K562 (cell line): Measurements from ENCODE around the gene PHETA1. TPM values are rescaled to one million over a fixed set of nuclear protein-coding genes. Genes with fewer than 3 reads are reported as not detected.

ENCODE experiments used
- BACH1 ChIP-seq: fragments of 200-800 bp; sonication (Bioruptor generic); IDR thresholded peaks from 2 replicates; pipeline ENCODE4 v1.6.1; 2016; ENCODE audit warnings: missing genetic modification characterization, missing compliant biosample characterization
- FOXA3 ChIP-seq, 2 experiments: fragments of 450-650 bp in 1 of 2; sonication (generic) in 1 of 2; formaldehyde crosslinking; IDR thresholded peaks in 1 of 2; conservative IDR thresholded peaks in 1 of 2; 2 replicates each; pipeline versions ENCODE4 v1.4.0 to v1.8.0; 2020 to 2022; ENCODE audit warnings: mild to moderate bottlenecking in 2 of 2, missing genetic modification reagents in 1 of 2
- FOXK2 ChIP-seq, 2 experiments: fragments of 450-650 bp; IDR thresholded peaks in 1 of 2; conservative IDR thresholded peaks in 1 of 2; 2 replicates each; pipeline ENCODE4 v1.6.1; 2016; ENCODE audit warnings: low read depth in 2 of 2, mild to moderate bottlenecking in 1 of 2
- FOXP1 ChIP-seq: sonication (generic); formaldehyde crosslinking; IDR thresholded peaks from 2 replicates; pipeline ENCODE4 v1.8.0; 2022; ENCODE audit warnings: mild to moderate bottlenecking, missing genetic modification reagents
- HDAC3 ChIP-seq: fragments of 450-650 bp; IDR thresholded peaks from 2 replicates; pipeline ENCODE4 v1.6.1; 2018; ENCODE audit warnings: borderline replicate concordance, mild to moderate bottlenecking, moderate library complexity; ENCODE audit not compliant: partially characterized antibody
- MXI1 ChIP-seq: IDR thresholded peaks from 2 replicates; pipeline ENCODE4 v1.6.1; 2011; ENCODE audit warnings: low read depth, mild to moderate bottlenecking, improper control_type of control experiment, low read length
- NCOA1 ChIP-seq: fragments of 450-650 bp; IDR thresholded peaks from 2 replicates; pipeline ENCODE4 v1.6.1; 2016; ENCODE audit warnings: low read depth
- POLR2AphosphoS5 ChIP-seq: IDR thresholded peaks from 2 replicates; pipeline ENCODE4 v1.6.1; 2011; ENCODE audit warnings: mild to moderate bottlenecking, low read depth, low read length, moderate library complexity; ENCODE audit not compliant: control insufficient read depth, insufficient read depth
- RCOR1 ChIP-seq, 2 experiments: IDR thresholded peaks; 2 replicates each; pipeline ENCODE4 v1.6.1; 2012; ENCODE audit warnings: low read depth in 2 of 2, low read length in 2 of 2, borderline replicate concordance in 1 of 2, improper control_type of control experiment in 1 of 2
- TCF3 ChIP-seq: sonication (generic); formaldehyde crosslinking; IDR thresholded peaks from 2 replicates; pipeline ENCODE4 v1.4.0; 2020; ENCODE audit warnings: mild to moderate bottlenecking, missing genetic modification reagents
- ZBTB8A ChIP-seq: fragments of 450-650 bp; IDR thresholded peaks from 2 replicates; pipeline ENCODE4 v1.6.1; 2018; ENCODE audit warnings: mild to moderate bottlenecking, moderate library complexity; ENCODE audit not compliant: partially characterized antibody
- ZNF57 ChIP-seq: fragments of 450-650 bp; formaldehyde crosslinking; IDR thresholded peaks from 2 replicates; pipeline ENCODE4 v1.4.0; 2020; ENCODE audit warnings: mild to moderate bottlenecking, moderate library complexity
- polyA plus RNA-seq, 8 experiments: library from polyadenylated mRNA; depleted of rRNA in 4 of 8; stranded (reverse) in 5 of 8; unstranded in 3 of 8; fragments of >200 nt; fragmentation: Nextera tagmentation in 2 of 8; fragmentation: Illumina TruSeq in 1 of 8; extraction: Ambion mirVana in 2 of 8; extraction: Trizol in 1 of 8; gene quantifications; 2 replicates each; pipeline versions ENCODE4 v1.2.1 to v1.2.3, GENCODE V29; 2011 to 2014; ENCODE audit warnings: inconsistent platforms in 1 of 8, missing spikeins in 1 of 8
- total RNA-seq, 7 experiments: library from RNA; depleted of rRNA in 6 of 7; stranded (reverse); fragments of >200 nt in 6 of 7; fragmentation: Illumina TruSeq in 2 of 7; extraction: Trizol in 2 of 7; gene quantifications; 2 replicates each; pipeline versions ENCODE4 v1.2.1 to v1.2.3, GENCODE V29; 2011 to 2021; ENCODE audit warnings: low replicate concordance in 1 of 7
- TF ChIP-seq, protein P1 (sequence below): fragments of 250-450 bp; sonication (Bioruptor Pico); IDR thresholded peaks from 2 replicates; pipeline ENCODE4 v1.5.0; 2022; ENCODE audit warnings: mild to moderate bottlenecking
- TF ChIP-seq, protein P2 (sequence below): fragments of 150-350 bp; conservative IDR thresholded peaks from 2 replicates; pipeline ENCODE4 v1.6.1; 2014; ENCODE audit warnings: low read length
- TF ChIP-seq, protein P3 (sequence below): sonication (generic); formaldehyde crosslinking; IDR thresholded peaks from 2 replicates; pipeline ENCODE4 v1.8.0; 2022; ENCODE audit warnings: missing genetic modification reagents, mild to moderate bottlenecking, borderline replicate concordance
- TF ChIP-seq, protein P4 (sequence below): IDR thresholded peaks from 2 replicates; pipeline ENCODE4 v1.6.1; 2014; ENCODE audit warnings: antibody characterized with exemption

The PHETA1 gene
- total and polyA plus RNA-seq, 9 of the 15 experiments (the other 6 are each of a cell fraction or from before 2014, with no cell fraction given) = 0.03 to 12.4 (median 3.0) TPM

DNA sequence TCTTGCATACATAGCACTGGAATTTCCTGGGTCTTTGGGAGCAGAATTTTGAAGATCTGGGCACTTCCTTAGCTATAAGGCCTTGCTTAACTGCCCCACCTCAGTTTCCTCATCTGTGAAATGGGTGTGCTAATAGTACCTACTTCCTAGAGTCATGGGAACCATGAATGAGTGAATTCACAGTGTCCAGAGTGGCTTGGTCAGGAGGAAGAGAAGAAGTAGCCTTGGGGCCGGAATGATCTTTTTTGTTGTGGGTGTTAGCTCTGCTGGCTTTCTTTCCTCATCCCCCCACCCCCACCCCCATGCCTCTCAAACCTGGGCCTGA lies 39.2 kb upstream of the PHETA1 start (continued):
- TF ChIP-seq, protein P1, sequence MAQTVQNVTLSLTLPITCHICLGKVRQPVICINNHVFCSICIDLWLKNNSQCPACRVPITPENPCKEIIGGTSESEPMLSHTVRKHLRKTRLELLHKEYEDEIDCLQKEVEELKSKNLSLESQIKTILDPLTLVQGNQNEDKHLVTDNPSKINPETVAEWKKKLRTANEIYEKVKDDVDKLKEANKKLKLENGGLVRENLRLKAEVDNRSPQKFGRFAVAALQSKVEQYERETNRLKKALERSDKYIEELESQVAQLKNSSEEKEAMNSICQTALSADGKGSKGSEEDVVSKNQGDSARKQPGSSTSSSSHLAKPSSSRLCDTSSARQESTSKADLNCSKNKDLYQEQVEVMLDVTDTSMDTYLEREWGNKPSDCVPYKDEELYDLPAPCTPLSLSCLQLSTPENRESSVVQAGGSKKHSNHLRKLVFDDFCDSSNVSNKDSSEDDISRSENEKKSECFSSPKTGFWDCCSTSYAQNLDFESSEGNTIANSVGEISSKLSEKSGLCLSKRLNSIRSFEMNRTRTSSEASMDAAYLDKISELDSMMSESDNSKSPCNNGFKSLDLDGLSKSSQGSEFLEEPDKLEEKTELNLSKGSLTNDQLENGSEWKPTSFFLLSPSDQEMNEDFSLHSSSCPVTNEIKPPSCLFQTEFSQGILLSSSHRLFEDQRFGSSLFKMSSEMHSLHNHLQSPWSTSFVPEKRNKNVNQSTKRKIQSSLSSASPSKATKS (CRISPR knock-in tag) = no peak
- no peak for TF ChIP-seq ZNF57 (CRISPR knock-in tag)
- peak in 1 of 2 experiments; percentile 75; a peak in 2 of 4 replicates for TF ChIP-seq RCOR1 (IDR thresholded peaks at IDR 0.05; ENCODE audit: borderline replicate concordance in 1 of 2, low read depth in 2 of 2, low read length in 2 of 2)
- TF ChIP-seq NCOA1 = no peak
- TF ChIP-seq, protein P2, sequence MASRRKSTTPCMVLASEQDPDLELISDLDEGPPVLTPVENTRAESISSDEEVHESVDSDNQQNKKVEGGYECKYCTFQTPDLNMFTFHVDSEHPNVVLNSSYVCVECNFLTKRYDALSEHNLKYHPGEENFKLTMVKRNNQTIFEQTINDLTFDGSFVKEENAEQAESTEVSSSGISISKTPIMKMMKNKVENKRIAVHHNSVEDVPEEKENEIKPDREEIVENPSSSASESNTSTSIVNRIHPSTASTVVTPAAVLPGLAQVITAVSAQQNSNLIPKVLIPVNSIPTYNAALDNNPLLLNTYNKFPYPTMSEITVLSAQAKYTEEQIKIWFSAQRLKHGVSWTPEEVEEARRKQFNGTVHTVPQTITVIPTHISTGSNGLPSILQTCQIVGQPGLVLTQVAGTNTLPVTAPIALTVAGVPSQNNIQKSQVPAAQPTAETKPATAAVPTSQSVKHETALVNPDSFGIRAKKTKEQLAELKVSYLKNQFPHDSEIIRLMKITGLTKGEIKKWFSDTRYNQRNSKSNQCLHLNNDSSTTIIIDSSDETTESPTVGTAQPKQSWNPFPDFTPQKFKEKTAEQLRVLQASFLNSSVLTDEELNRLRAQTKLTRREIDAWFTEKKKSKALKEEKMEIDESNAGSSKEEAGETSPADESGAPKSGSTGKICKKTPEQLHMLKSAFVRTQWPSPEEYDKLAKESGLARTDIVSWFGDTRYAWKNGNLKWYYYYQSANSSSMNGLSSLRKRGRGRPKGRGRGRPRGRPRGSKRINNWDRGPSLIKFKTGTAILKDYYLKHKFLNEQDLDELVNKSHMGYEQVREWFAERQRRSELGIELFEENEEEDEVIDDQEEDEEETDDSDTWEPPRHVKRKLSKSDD = no peak
- TF ChIP-seq HDAC3 = no peak
- no peak for TF ChIP-seq ZBTB8A
- TF ChIP-seq MXI1 = no peak
- no peak for TF ChIP-seq BACH1
- no peak for TF ChIP-seq POLR2AphosphoS5
- TF ChIP-seq, protein P3, sequence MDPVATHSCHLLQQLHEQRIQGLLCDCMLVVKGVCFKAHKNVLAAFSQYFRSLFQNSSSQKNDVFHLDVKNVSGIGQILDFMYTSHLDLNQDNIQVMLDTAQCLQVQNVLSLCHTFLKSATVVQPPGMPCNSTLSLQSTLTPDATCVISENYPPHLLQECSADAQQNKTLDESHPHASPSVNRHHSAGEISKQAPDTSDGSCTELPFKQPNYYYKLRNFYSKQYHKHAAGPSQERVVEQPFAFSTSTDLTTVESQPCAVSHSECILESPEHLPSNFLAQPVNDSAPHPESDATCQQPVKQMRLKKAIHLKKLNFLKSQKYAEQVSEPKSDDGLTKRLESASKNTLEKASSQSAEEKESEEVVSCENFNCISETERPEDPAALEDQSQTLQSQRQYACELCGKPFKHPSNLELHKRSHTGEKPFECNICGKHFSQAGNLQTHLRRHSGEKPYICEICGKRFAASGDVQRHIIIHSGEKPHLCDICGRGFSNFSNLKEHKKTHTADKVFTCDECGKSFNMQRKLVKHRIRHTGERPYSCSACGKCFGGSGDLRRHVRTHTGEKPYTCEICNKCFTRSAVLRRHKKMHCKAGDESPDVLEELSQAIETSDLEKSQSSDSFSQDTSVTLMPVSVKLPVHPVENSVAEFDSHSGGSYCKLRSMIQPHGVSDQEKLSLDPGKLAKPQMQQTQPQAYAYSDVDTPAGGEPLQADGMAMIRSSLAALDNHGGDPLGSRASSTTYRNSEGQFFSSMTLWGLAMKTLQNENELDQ (CRISPR knock-in tag) = no peak
- peak in 1 of 2 experiments; percentile 31; a peak in 1 of 4 replicates for TF ChIP-seq FOXA3 (CRISPR knock-in tag; conservative IDR thresholded peaks at IDR 0.05 in 1 of 2, IDR thresholded peaks at IDR 0.05 in 1 of 2)
- TF ChIP-seq FOXK2 (conservative IDR thresholded peaks at IDR 0.05 in 1 of 2, IDR thresholded peaks at IDR 0.05 in 1 of 2; ENCODE audit: low read depth in 2 of 2) = no peak
- TF ChIP-seq TCF3 (CRISPR knock-in tag) = no peak
- TF ChIP-seq, protein P4, sequence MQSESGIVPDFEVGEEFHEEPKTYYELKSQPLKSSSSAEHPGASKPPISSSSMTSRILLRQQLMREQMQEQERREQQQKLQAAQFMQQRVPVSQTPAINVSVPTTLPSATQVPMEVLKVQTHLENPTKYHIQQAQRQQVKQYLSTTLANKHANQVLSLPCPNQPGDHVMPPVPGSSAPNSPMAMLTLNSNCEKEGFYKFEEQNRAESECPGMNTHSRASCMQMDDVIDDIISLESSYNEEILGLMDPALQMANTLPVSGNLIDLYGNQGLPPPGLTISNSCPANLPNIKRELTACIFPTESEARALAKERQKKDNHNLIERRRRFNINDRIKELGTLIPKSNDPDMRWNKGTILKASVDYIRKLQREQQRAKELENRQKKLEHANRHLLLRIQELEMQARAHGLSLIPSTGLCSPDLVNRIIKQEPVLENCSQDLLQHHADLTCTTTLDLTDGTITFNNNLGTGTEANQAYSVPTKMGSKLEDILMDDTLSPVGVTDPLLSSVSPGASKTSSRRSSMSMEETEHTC = no peak
- TF ChIP-seq FOXP1 (CRISPR knock-in tag) = 0 out of 2 replicates have a peak, but pooled peaks have one; percentile 20
